ENCODE measurements around the gene SPOCD1.

GRCh38 chr1:31745946-31746670 lies 69.7 kb downstream of the SPOCD1 start:
- TF ChIP-seq EP300 (IDR thresholded peaks at IDR 0.05; ENCODE audit: borderline replicate concordance) (no peak), EGR1 (IDR thresholded peaks at IDR 0.05) (no peak), CEBPB (IDR thresholded peaks at IDR 0.05) (no peak), YY1 (IDR thresholded peaks at IDR 0.05; ENCODE audit: low read depth) (no peak), REST (IDR thresholded peaks at IDR 0.05; ENCODE audit: low read depth) (no peak), TAF1 (IDR thresholded peaks at IDR 0.05; ENCODE audit: low read depth) (no peak), NFIC (IDR thresholded peaks at IDR 0.05) (no peak), TEAD4 (IDR thresholded peaks at IDR 0.05) (no peak), RAD21 (IDR thresholded peaks at IDR 0.05; ENCODE audit: low read depth) (no peak), CREB1 (IDR thresholded peaks at IDR 0.05; ENCODE audit: low read depth) (no peak)
- TF ChIP-seq, protein P1, sequence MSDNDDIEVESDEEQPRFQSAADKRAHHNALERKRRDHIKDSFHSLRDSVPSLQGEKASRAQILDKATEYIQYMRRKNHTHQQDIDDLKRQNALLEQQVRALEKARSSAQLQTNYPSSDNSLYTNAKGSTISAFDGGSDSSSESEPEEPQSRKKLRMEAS (IDR thresholded peaks at IDR 0.05): no peak

Measured in Ishikawa (cell line).